Hindlimb muscle (tissue), 1 donor: ENCODE data around the gene BTBD9. TPM values are rescaled to one million over a fixed set of nuclear protein-coding genes. Genes with fewer than 3 reads are reported as not detected.

ENCODE experiments used
- DNase-seq: peaks from one replicate; pipeline ENCODE4 v3.0.0-alpha.2; 2013
- polyA plus RNA-seq: library from polyadenylated mRNA; unstranded; fragments of 120-200 nt; gene quantifications from one replicate; pipeline ENCODE4 v1.2.1, GENCODE V29; 2013; ENCODE audit not compliant: insufficient read length

The BTBD9 gene
- polyA plus RNA-seq, 1 donor = 8.1 TPM

- no peak for DNase-seq
Measured at GRCh38 chr6:38221251-38221650, 418.5 kb downstream of the BTBD9 start.

- no peak for DNase-seq
Measured at GRCh38 chr6:38220069-38220723, 419.5 kb downstream of the BTBD9 start.

GRCh38 chr6:38218235-38218634 is 421.5 kb downstream of the BTBD9 start:
- no peak for DNase-seq

GRCh38 chr6:38216451-38216850 is 423.3 kb downstream of the BTBD9 start:
- no peak for DNase-seq

- DNase-seq = no peak
Measured at GRCh38 chr6:38215651-38216311, 423.9 kb downstream of the BTBD9 start.

- no peak for DNase-seq
Measured at GRCh38 chr6:38215225-38215624, 424.5 kb downstream of the BTBD9 start.

GRCh38 chr6:38214159-38214558 is 425.6 kb downstream of the BTBD9 start:
- no peak for DNase-seq

- DNase-seq = no peak
Measured at GRCh38 chr6:38213251-38213658, 426.5 kb downstream of the BTBD9 start.

GRCh38 chr6:38212579-38212978 is 427.1 kb downstream of the BTBD9 start:
- DNase-seq = no peak

- DNase-seq = no peak
Measured at GRCh38 chr6:38212116-38212515, 427.6 kb downstream of the BTBD9 start.

GRCh38 chr6:38209371-38210260 is 430.1 kb downstream of the BTBD9 start:
- DNase-seq = peak; percentile 59

- no peak for DNase-seq
Measured at GRCh38 chr6:38208028-38208427, 431.7 kb downstream of the BTBD9 start.

- DNase-seq = no peak
Measured at GRCh38 chr6:38207375-38207774, 432.4 kb downstream of the BTBD9 start.

GRCh38 chr6:38198219-38198618 is 441.5 kb downstream of the BTBD9 start:
- no peak for DNase-seq

- no peak for DNase-seq
Measured at GRCh38 chr6:38195113-38195635, 444.6 kb downstream of the BTBD9 start.

GRCh38 chr6:38194589-38194988 is 445.1 kb downstream of the BTBD9 start:
- no peak for DNase-seq

- no peak for DNase-seq
Measured at GRCh38 chr6:38194282-38194572, 445.5 kb downstream of the BTBD9 start.

- no peak for DNase-seq
Measured at GRCh38 chr6:38193481-38194281, 446.0 kb downstream of the BTBD9 start.

GRCh38 chr6:38193051-38193450 is 446.7 kb downstream of the BTBD9 start:
- DNase-seq = no peak

GRCh38 chr6:38192487-38192886 is 447.2 kb downstream of the BTBD9 start:
- no peak for DNase-seq

- no peak for DNase-seq
Measured at GRCh38 chr6:38192011-38192410, 447.7 kb downstream of the BTBD9 start.

GRCh38 chr6:38191418-38191817 is 448.3 kb downstream of the BTBD9 start:
- no peak for DNase-seq
